NCI-H2107 (cell line): ENCODE data around the gene PPP2R5C.

Experiments used
- DNase-seq: peaks from one replicate; lab custom pipeline; 2025; lab: John Stamatoyannopoulos, UW

The PPP2R5C gene

DNA sequence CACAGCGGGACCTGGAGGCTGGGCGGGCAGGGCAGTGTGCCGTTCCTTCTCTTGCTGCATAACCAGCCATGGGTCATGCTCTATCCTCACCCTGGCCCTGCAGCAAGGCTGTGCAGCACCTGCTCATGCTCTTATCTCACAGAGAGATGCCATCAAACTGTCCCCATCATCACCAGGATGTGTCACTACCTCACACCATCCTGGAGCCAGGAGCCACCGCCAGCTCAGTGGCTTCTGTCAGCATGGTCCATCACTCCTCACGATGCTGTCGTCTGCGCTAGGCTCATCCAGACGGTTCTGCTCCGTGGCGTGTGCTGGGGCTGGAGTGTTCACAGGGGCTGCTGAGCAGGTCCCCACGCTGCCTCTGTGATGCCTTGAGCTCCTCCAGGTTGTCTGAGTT is 125.7 kb downstream of the PPP2R5C start:
- DNase-seq: no peak

DNA sequence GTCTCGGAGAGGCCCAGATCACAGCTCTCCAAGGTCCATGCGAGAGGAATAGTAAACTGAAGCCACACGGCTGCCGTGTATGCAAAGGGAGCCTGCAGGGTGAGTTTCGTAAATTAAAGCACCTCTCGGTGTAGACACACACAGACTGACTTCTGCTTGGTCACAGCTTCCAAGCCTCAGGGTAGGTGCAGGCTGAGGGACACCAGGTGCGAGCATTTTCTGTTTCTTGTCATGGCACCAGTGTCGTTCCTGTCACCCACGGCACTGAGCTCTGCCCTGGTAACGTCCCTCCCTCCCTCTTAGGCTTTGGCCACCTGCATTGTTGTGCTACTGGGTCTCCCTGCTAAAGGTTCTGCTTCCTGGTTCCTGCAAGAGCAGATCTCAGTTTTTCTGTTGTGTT is 126.7 kb downstream of the PPP2R5C start:
- DNase-seq: no peak

DNA sequence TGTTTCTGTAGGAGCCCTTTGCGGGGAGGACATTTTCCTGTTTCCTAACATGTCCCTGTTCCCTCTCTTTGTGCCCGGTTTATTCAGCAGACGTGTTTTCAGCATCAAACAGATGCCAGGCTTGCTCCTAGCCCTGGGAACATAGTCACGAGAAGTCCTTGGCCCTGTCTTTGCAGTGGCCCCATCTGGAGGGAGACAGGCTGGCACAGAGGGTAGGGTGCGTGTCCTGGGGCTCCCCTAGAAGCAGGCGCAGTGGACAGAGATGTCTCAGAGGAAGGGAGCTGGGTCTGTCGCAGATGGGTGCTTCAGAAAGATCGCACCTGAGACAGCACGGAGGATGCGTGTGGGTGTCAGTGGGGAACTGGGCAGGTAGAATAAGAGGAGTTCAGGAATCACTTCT is 127.9 kb downstream of the PPP2R5C start:
- no peak for DNase-seq

- no peak for DNase-seq
Measured at GRCh38 chr14:101889898-101890297, 128.4 kb downstream of the PPP2R5C start.

DNA sequence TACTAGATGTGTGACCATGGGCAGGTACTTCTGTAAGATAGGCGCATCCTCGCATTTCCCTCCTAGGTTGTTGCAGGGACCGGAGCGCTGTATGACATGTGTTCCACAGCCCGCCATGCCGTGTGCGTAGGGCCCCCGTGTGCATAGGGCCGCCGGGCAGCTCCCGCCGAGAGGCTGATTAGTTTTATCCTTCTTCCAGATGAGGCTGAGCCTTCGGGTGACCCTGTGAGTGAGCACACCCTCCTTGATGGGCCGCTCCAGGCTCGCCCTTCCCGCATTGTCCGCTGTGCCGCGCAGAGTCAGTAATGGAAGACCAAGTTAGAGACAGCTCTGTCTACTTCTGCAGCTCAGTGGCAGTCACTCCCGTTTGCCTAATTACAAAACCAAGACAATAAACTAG is 130.0 kb downstream of the PPP2R5C start:
- no peak for DNase-seq

DNA sequence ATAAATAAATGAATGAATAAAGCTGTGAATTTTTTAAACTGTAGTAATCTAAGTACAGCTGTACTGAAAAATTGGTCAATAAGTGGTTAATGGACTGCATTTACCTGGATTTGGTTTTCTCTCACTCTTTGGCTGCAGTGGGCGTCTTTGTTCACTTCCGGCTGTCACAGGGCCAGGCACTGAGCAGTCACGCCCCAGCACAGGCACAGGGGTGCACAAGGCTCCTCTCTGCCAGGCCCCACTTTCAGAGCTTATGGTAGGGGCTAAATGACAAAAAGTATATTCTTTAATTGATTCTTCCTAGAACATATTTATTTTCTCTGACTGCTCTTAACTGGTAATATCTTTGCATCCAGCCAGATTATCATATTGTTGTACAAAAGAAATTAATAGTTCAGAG is 132.2 kb downstream of the PPP2R5C start:
- no peak for DNase-seq

DNA sequence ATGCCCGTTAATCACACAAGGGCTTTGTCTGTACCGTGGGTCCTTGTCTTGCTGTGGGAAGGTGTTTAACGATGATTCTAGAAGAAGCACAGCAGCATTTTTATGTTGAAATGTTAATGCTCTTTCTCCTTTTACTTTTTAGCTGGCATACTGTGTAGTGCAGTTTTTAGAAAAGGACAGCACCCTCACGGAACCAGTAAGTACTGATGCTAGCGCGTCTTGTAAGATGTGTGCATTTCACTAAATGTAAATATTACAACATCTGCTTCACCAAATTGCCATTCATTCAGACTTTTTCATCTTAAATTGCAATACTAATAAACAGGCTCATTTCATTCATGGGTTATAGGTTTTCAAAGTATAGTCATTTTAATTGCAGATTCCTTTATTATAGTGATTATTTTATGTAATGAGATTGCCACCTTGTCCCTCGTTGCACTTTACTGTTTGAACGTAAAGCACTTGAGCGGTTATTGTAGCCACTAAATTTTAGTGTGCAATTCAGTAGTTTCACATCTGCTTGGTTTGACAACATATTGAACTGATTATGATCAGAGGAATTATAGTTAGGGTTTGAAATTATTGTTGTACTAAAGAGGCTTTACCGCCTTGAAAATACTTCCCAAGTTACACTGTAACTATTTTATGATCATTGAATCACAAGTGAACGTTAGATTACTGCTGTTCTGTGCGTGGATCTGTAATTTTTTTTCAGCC is 133.0 kb downstream of the PPP2R5C start:
- no peak for DNase-seq

DNA sequence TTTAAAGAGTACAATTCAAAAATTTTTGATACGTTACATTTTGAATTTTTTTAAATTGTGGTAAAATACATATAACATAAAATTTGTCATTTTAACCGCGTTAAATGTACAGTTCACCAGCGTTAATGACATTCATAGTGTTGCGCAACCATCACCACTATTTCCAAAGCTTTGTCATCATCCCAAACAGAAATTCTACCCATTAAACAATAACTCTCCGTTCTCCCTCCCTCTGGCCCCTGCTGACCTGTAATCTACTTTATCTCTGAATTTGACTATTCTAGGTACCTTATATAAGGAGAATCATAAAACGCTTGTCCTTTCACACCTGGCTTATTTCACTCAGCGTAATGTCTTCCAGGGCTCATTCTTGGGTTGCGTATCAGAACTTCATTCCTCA is 133.7 kb downstream of the PPP2R5C start:
- no peak for DNase-seq

DNA sequence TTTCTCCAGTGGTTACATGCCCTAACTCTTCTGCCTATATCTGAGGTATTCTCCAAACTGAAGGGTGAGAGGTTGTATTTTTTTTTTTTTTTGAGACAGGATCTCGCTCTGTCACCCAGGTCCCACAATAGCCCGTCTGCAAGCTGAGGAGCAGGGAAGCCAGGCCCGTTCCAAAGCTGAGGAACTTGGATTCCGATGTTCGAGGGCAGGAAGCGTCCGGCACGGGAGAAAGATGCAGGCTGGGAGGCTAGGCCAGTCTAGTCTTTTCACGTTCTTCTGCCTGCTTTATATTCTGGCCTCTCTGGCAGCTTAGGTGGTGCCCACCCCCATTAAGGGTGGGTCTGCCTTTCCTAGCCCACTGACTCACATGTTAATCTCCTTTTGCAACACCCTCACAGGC is 135.8 kb downstream of the PPP2R5C start:
- DNase-seq: no peak

GRCh38 chr14:101898416-101898815 is 136.9 kb downstream of the PPP2R5C start:
- no peak for DNase-seq

DNA sequence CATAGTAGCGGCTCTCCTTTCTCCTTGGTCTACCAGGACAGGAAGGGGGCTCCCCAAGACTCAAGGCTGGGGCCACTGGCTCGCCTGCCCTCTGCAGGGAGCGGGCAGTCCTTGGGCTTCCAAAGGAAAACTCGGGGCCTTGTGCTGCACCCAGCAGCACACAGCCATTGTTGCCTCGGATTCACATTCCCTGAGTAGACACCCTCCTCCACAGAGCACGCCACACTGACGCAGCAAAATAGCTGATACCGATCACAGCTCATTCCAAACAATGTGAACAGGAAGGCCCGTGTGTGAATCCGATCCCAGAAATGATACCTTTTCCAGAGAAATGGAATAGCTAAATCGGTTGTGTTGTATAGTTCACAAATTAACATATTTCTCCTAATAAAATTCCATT is 137.8 kb downstream of the PPP2R5C start:
- no peak for DNase-seq

DNA sequence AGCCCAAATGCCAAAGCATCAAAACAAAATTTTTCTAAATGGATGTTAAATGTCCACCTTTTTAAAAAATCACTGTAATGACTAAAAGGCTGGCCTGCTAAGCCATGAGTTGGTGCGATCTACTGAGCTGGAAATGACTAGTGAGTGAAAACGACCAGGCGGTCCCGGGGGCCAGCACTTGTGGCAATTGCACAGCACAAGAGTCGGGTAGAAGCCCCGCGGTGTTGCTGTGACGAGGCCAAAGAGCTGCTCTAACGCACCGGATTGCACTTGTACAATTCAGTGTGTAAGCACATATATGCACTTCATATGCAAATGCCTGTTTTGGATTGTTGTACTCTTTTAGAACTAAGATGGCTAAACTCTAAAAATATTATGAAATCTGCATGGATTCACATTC is 138.7 kb downstream of the PPP2R5C start:
- no peak for DNase-seq

- DNase-seq: no peak
Measured at GRCh38 chr14:101903111-101903561, 141.6 kb downstream of the PPP2R5C start.

GRCh38 chr14:101905614-101906013 is 144.1 kb downstream of the PPP2R5C start:
- DNase-seq: no peak

GRCh38 chr14:101906645-101907044 is 145.1 kb downstream of the PPP2R5C start:
- no peak for DNase-seq

DNA sequence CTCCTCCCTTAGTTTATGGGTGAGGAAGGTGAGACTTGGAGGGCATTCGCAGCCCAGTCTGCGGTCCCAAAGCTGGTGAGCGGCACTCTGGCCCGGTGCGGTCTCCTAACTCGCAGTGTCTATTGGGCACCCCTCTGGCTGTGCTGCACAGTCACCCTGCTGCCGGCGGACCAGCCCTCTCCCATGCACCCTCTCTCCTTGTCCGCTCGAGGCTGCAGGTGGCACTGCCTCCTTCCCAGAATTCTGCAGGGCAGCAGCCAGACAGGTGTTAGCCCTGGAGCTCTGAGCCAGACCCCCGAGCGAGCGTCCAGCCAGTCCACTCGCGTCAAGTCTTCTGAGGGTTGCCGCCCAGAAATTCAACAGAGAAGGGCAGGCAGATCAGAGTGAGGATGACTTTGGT is 146.1 kb downstream of the PPP2R5C start:
- no peak for DNase-seq

DNA sequence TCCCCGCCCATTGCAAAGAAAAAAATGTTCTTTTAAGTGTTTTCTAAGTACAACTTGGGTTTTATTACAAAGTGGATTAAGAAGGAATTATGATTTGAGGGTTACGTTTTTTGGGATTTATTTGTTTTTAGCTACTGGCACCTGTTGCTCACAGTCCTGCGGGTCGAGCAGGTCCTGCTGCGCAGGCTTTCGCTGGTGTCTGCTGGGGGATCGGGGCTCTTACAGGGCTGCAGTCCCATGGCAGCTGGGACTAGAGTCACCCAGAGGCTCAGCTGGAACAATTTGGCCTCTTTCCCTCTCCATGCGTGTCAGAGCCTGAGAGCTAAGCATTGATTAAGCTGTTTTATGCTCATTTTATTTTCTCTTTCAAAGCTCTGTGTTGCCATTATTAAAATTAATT is 147.3 kb downstream of the PPP2R5C start:
- DNase-seq: no peak

DNA sequence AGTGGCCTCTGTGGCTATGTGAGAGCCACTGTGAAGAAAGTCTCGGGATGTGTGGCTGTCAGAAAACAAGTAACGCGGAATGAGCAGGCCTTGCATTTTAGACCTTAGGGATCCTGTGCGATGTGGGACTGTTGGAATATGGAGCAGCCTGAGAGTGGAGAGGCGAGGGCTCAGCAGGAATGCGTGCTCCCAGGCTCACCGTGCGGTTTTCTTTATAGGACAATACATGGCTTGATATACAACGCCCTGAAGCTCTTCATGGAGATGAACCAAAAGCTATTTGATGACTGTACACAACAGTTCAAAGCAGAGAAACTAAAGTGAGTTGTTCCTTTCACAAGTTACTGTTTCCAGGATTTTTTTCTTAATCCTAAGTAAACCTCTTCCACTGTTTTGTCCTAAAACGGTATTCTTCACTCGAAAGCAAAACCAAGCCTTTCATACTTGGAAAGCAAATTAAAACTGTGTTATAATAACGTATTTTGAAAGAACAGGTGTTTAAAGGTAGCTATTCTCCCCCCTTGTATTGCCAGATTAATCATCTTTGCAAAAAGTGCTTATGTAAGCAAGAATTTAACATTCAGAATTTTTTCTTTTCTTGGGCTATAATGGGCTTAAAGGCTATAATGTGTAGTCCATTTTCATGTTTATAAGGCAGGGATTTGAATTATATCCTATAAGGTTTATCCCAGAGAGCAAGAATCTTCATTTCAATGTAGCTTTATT is 148.0 kb downstream of the PPP2R5C start:
- no peak for DNase-seq

DNA sequence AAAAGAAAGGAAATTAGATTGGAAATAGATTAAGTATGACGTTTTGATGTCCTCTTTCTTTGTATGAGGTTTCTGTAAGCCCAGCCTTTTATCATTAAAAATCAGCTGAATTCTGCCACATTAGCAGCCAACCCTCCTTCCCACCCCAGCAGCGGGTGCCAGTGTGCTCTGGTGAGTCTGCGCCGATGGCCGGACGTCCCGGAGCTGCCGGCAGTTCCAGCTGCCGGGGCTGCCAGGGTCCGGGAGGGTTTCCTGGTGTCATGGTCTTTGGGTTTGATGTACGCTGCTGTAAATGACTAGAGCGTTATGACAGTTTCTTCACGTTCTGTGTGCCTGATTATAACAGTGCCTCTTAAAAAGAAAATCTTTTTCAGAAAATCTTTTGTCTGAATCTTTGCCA is 151.3 kb downstream of the PPP2R5C start:
- DNase-seq: no peak

DNA sequence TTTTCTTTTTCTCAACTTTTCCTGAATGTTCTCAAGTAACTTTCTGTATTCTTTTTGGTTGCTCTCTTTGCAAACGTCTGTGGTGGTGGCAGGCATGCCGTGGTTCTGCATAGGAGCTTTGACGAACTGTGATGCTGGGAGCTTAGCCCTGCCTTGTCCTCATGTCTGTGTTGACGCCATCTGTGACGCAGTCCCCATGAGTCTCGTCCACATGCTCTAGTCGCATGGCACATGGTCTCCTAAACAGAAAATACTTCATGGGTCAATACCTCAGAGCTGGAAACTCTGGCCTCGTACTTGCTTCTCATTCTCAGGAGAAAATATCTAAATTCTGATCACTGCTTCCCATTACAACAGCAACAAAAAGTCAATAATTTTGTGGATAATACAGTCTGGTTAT is 152.6 kb downstream of the PPP2R5C start:
- DNase-seq: no peak

- DNase-seq: no peak
Measured at GRCh38 chr14:101915871-101916815, 154.6 kb downstream of the PPP2R5C start.

DNA sequence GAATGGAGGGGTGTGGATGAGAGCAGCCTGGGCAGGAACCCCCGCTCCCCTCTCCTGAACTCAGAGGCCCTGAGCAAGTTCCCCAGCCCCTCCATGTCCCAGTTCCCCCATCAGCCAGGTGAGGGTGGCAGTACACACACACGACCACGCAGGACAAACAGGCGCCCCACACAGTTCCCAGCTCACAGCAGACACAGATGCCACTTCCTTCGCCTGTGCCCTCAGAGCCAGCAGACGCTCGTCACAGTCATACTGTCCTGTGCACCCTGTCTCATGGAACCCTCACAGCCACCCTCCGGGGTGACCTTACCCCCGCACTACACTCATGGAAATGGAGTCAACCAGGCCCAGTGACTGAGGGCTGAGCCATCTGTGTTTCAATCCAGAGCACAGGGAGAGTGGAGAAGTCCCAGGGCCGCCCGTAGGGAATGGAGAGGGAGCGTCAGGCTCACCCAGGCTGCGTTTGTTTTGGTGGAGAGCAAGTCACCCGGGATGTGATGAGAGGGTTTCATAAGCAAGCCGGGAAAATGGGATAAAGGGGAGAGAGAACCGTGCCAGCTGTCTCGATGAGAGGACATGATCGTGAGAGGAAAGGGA is 155.4 kb downstream of the PPP2R5C start:
- no peak for DNase-seq
